Fibroblast of skin of left biceps (primary cell): ENCODE data around the gene NRBF2.
A peak's percentile ranks its signal among the peaks of the same experiment; 100 is the strongest.

ENCODE experiments used
- DNase-seq, 2 experiments: peaks; one replicate each; pipeline ENCODE4 v3.0.0-alpha.2; 2013; ENCODE audit warnings: low read depth in 2 of 2

Gene NRBF2

GRCh38 chr10:63157845-63158624 lies 24.9 kb downstream of the NRBF2 start:
- DNase-seq = peak; percentile 68 to 71

- DNase-seq = no peak
These were observed 28.5 kb downstream of the NRBF2 start for GRCh38 chr10:63161592-63161991.

- no peak for DNase-seq
These were observed 31.1 kb downstream of the NRBF2 start for GRCh38 chr10:63164166-63164623.

- no peak for DNase-seq
These were observed 32.1 kb downstream of the NRBF2 start for GRCh38 chr10:63165249-63165648.

- peak; percentile 38 to 49 for DNase-seq
These were observed 33.7 kb downstream of the NRBF2 start for GRCh38 chr10:63166742-63167258.

GRCh38 chr10:63168821-63169462 lies 35.8 kb downstream of the NRBF2 start:
- no peak for DNase-seq

GRCh38 chr10:63169624-63170023 lies 36.5 kb downstream of the NRBF2 start:
- no peak for DNase-seq

- no peak for DNase-seq
These were observed 38.2 kb downstream of the NRBF2 start for GRCh38 chr10:63171255-63171855.

- DNase-seq = no peak
These were observed 38.8 kb downstream of the NRBF2 start for GRCh38 chr10:63171926-63172325.

GRCh38 chr10:63173468-63174232 lies 40.5 kb downstream of the NRBF2 start:
- DNase-seq = no peak

GRCh38 chr10:63175534-63175933 lies 42.4 kb downstream of the NRBF2 start:
- DNase-seq = no peak

GRCh38 chr10:63192826-63193225 lies 59.7 kb downstream of the NRBF2 start:
- DNase-seq = no peak

GRCh38 chr10:63197344-63198092 lies 64.4 kb downstream of the NRBF2 start:
- peak; percentile 83 to 87 for DNase-seq

- DNase-seq = no peak
These were observed 66.6 kb downstream of the NRBF2 start for GRCh38 chr10:63199716-63200115.

GRCh38 chr10:63200431-63200830 lies 67.3 kb downstream of the NRBF2 start:
- DNase-seq = no peak

- no peak for DNase-seq
These were observed 68.0 kb downstream of the NRBF2 start for GRCh38 chr10:63201118-63201517.
